HEK293 (cell line): ENCODE data around the gene SCPEP1.
A peak's percentile ranks its signal among the peaks of the same experiment; 100 is the strongest.

Experiments used
- CTCF ChIA-PET: fragments of 350-600 bp; formaldehyde crosslinking; extraction: SDS; loops from one replicate; lab custom pipeline; 2021; ENCODE audit warnings: antibody characterized with exemption; lab: Yijun Ruan, JAX
- POLR2A ChIA-PET: fragments of 300-600 bp; formaldehyde crosslinking; extraction: SDS; loops from one replicate; lab custom pipeline; 2020; ENCODE audit warnings: antibody characterized with exemption, inconsistent platforms; lab: Yijun Ruan, JAX
- H3K27ac ChIP-seq: fragments of 200-500 bp; sonication (Bioruptor generic); 2 replicates; pipeline ENCODE4 v1.5.1; 2014; ENCODE audit warnings: low read depth, low read length, control low read depth, inconsistent platforms; ENCODE audit errors: extremely low read depth
- H3K36me3 ChIP-seq, 2 experiments: fragments of 200-500 bp in 1 of 2; sonication (Bioruptor generic) in 1 of 2; 1 replicate in 1 of 2; 2 replicates in 1 of 2; pipeline ENCODE4 v1.5.1; 2014 to 2017; ENCODE audit warnings: inconsistent platforms in 2 of 2, low read length in 2 of 2; ENCODE audit not compliant: control insufficient read depth in 2 of 2, insufficient read depth in 1 of 2
- H3K4me1 ChIP-seq: fragments of 200-500 bp; sonication (Bioruptor generic); 2 replicates; pipeline ENCODE4 v1.5.1; 2014; ENCODE audit warnings: mild to moderate bottlenecking, low read length, inconsistent platforms; ENCODE audit not compliant: control insufficient read depth, insufficient read depth
- H3K4me3 ChIP-seq: 2 replicates; pipeline ENCODE4 v1.5.1; 2011; ENCODE audit warnings: low read depth, mild to moderate bottlenecking, control low read depth, low read length, moderate library complexity
- H3K9me3 ChIP-seq: fragments of 200-500 bp; sonication (Bioruptor generic); 2 replicates; pipeline ENCODE4 v1.5.1; 2014; ENCODE audit warnings: low read depth, low read length, inconsistent platforms; ENCODE audit not compliant: control insufficient read depth, insufficient read depth
- GFI1B ChIP-seq: fragments of 450-650 bp; formaldehyde crosslinking; IDR thresholded peaks from 2 replicates; pipeline ENCODE4 v1.5.1; 2016; ENCODE audit warnings: missing biosample characterization, missing genetic modification characterization
- KLF10 ChIP-seq: fragments of 450-650 bp; IDR thresholded peaks from 2 replicates; pipeline ENCODE4 v1.5.1; 2018; ENCODE audit warnings: missing biosample characterization, mild to moderate bottlenecking, missing genetic modification characterization
- MEIS1 ChIP-seq: sonication (generic); formaldehyde crosslinking; IDR thresholded peaks from 2 replicates; pipeline ENCODE4 v1.8.1; 2022; ENCODE audit warnings: missing genetic modification reagents, mild to moderate bottlenecking, borderline replicate concordance
- ZFP41 ChIP-seq: fragments of 450-650 bp; formaldehyde crosslinking; IDR thresholded peaks from 2 replicates; pipeline ENCODE4 v1.5.1; 2016; ENCODE audit warnings: missing biosample characterization, missing genetic modification characterization, borderline replicate concordance
- ZNF121 ChIP-seq: fragments of 450-650 bp; formaldehyde crosslinking; IDR thresholded peaks from 2 replicates; pipeline ENCODE4 v1.5.1; 2016; ENCODE audit warnings: missing biosample characterization, missing genetic modification characterization
- ZNF146 ChIP-seq: fragments of 450-650 bp; formaldehyde crosslinking; IDR thresholded peaks from 2 replicates; pipeline ENCODE4 v1.5.1; 2016; ENCODE audit warnings: missing biosample characterization, missing genetic modification characterization
- ZNF184 ChIP-seq: fragments of 450-650 bp; IDR thresholded peaks from 2 replicates; pipeline ENCODE4 v1.5.1; 2018; ENCODE audit warnings: missing biosample characterization, mild to moderate bottlenecking, missing genetic modification characterization
- ZNF221 ChIP-seq: fragments of 450-650 bp; formaldehyde crosslinking; IDR thresholded peaks from 2 replicates; pipeline ENCODE4 v1.5.1; 2017; ENCODE audit warnings: missing biosample characterization, missing genetic modification characterization, borderline replicate concordance
- ZNF354C ChIP-seq: fragments of 450-650 bp; formaldehyde crosslinking; IDR thresholded peaks from 2 replicates; pipeline ENCODE4 v1.5.1; 2016; ENCODE audit warnings: missing biosample characterization, missing genetic modification characterization, low read depth, borderline replicate concordance
- ZNF391 ChIP-seq: fragments of 450-650 bp; formaldehyde crosslinking; IDR thresholded peaks from 2 replicates; pipeline ENCODE4 v1.5.1; 2016; ENCODE audit warnings: low read depth, missing biosample characterization, missing genetic modification characterization, borderline replicate concordance
- ZNF48 ChIP-seq: fragments of 450-650 bp; formaldehyde crosslinking; IDR thresholded peaks from 2 replicates; pipeline ENCODE4 v1.5.1; 2016; ENCODE audit warnings: missing biosample characterization, missing genetic modification characterization
- ZNF701 ChIP-seq: fragments of 450-650 bp; formaldehyde crosslinking; IDR thresholded peaks from 2 replicates; pipeline ENCODE4 v1.5.1; 2016; ENCODE audit warnings: missing biosample characterization, missing genetic modification characterization
- ZNF704 ChIP-seq: fragments of 450-650 bp; formaldehyde crosslinking; IDR thresholded peaks from 2 replicates; pipeline ENCODE4 v1.5.1; 2016; ENCODE audit warnings: missing biosample characterization, missing genetic modification characterization
- ZNF776 ChIP-seq: fragments of 450-650 bp; formaldehyde crosslinking; IDR thresholded peaks from 2 replicates; pipeline ENCODE4 v1.5.0; 2017; ENCODE audit warnings: missing biosample characterization, missing genetic modification characterization, borderline replicate concordance
- ZSCAN5A ChIP-seq: fragments of 450-650 bp; formaldehyde crosslinking; IDR thresholded peaks from 2 replicates; pipeline ENCODE4 v1.5.1; 2016; ENCODE audit warnings: missing biosample characterization, missing genetic modification characterization
- TF ChIP-seq, protein P1 (sequence below): fragments of 450-650 bp; formaldehyde crosslinking; IDR thresholded peaks from 2 replicates; pipeline ENCODE4 v1.5.1; 2017; ENCODE audit warnings: missing biosample characterization, missing genetic modification characterization
- TF ChIP-seq, protein P2 (sequence below): fragments of 450-650 bp; formaldehyde crosslinking; optimal IDR thresholded peaks from 2 replicates; pipeline ENCODE3; 2016; ENCODE audit warnings: missing biosample characterization, mild to moderate bottlenecking, missing genetic modification characterization
- TF ChIP-seq, protein P3 (sequence below): fragments of 450-650 bp; formaldehyde crosslinking; IDR thresholded peaks from 2 replicates; pipeline ENCODE4 v1.5.1; 2016; ENCODE audit warnings: missing biosample characterization, missing genetic modification characterization
- TF ChIP-seq, protein P4 (sequence below): fragments of 450-650 bp; formaldehyde crosslinking; IDR thresholded peaks from 2 replicates; pipeline ENCODE4 v1.5.1; 2017; ENCODE audit warnings: missing biosample characterization, missing genetic modification characterization
- TF ChIP-seq, protein P5 (sequence below): fragments of 450-650 bp; formaldehyde crosslinking; IDR thresholded peaks from 2 replicates; pipeline ENCODE4 v1.5.1; 2017; ENCODE audit warnings: missing biosample characterization, missing genetic modification characterization

Gene SCPEP1

DNA sequence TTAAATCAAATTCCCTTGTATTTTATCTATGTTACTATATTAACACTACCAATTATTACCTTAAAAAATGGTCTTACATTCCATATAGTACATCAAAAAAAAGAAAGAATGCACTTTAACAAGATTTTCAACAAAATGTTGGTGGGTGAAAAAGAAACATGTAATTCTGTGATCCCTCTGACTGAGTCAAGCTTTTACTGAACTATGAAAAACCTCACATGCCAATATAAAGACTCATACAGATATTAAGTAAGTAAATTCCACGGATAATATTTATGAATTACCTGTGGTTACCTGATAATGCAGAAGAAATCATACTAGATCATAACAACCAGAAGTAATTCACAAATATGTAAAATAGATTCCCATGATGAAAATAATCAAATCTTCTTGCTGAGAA lies 29.4 kb upstream of the SCPEP1 start (continued):
- TF ChIP-seq, protein P1, sequence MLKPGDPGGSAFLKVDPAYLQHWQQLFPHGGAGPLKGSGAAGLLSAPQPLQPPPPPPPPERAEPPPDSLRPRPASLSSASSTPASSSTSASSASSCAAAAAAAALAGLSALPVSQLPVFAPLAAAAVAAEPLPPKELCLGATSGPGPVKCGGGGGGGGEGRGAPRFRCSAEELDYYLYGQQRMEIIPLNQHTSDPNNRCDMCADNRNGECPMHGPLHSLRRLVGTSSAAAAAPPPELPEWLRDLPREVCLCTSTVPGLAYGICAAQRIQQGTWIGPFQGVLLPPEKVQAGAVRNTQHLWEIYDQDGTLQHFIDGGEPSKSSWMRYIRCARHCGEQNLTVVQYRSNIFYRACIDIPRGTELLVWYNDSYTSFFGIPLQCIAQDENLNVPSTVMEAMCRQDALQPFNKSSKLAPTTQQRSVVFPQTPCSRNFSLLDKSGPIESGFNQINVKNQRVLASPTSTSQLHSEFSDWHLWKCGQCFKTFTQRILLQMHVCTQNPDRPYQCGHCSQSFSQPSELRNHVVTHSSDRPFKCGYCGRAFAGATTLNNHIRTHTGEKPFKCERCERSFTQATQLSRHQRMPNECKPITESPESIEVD (tag by site-specific recombination), result no peak
- TF ChIP-seq KLF10 (tag by site-specific recombination), result no peak
- TF ChIP-seq ZNF776 (tag by site-specific recombination), result no peak
- no peak for TF ChIP-seq ZNF354C
- TF ChIP-seq ZFP41 (tag by site-specific recombination), result no peak
- TF ChIP-seq, protein P2, sequence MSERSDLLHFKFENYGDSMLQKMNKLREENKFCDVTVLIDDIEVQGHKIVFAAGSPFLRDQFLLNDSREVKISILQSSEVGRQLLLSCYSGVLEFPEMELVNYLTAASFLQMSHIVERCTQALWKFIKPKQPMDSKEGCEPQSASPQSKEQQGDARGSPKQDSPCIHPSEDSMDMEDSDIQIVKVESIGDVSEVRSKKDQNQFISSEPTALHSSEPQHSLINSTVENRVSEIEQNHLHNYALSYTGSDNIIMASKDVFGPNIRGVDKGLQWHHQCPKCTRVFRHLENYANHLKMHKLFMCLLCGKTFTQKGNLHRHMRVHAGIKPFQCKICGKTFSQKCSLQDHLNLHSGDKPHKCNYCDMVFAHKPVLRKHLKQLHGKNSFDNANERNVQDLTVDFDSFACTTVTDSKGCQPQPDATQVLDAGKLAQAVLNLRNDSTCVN (tag by site-specific recombination), result no peak

GRCh38 chr17:56949595-56949994 lies 28.3 kb upstream of the SCPEP1 start:
- CTCF ChIA-PET, result interaction anchor here (1.0 kb wide), 1 partner anchor 130 kb away, joined by 4 read pairs; no protein-coding TSS in a partner anchor
- Histone ChIP-seq H3K9me3 (no peaks in the 10 kb centered on the region), H3K36me3 (peaks cover 52 to 62% of the 10 kb centered on the region in 2 experiments)
- TF ChIP-seq ZNF121 (tag by site-specific recombination) (no peak), ZSCAN5A (tag by site-specific recombination) (no peak), MEIS1 (CRISPR knock-in tag) (no peak), ZNF184 (tag by site-specific recombination) (no peak), ZNF704 (tag by site-specific recombination) (no peak), GFI1B (tag by site-specific recombination) (no peak), ZNF701 (tag by site-specific recombination) (no peak)
- TF ChIP-seq, protein P3, sequence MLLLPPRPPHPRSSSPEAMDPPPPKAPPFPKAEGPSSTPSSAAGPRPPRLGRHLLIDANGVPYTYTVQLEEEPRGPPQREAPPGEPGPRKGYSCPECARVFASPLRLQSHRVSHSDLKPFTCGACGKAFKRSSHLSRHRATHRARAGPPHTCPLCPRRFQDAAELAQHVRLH (tag by site-specific recombination), result no peak
- TF ChIP-seq, protein P4, sequence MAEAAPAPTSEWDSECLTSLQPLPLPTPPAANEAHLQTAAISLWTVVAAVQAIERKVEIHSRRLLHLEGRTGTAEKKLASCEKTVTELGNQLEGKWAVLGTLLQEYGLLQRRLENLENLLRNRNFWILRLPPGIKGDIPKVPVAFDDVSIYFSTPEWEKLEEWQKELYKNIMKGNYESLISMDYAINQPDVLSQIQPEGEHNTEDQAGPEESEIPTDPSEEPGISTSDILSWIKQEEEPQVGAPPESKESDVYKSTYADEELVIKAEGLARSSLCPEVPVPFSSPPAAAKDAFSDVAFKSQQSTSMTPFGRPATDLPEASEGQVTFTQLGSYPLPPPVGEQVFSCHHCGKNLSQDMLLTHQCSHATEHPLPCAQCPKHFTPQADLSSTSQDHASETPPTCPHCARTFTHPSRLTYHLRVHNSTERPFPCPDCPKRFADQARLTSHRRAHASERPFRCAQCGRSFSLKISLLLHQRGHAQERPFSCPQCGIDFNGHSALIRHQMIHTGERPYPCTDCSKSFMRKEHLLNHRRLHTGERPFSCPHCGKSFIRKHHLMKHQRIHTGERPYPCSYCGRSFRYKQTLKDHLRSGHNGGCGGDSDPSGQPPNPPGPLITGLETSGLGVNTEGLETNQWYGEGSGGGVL (tag by site-specific recombination), result no peak
- TF ChIP-seq, all 188 proteins: peak for 0
- H3K4me3 ChIP-seq, result no peak overlapping the region
- no peaks in the 10 kb centered on the region for H3K4me1 ChIP-seq
- POLR2A ChIA-PET, result no interaction called here
- no peak overlapping the region for H3K27ac ChIP-seq

DNA sequence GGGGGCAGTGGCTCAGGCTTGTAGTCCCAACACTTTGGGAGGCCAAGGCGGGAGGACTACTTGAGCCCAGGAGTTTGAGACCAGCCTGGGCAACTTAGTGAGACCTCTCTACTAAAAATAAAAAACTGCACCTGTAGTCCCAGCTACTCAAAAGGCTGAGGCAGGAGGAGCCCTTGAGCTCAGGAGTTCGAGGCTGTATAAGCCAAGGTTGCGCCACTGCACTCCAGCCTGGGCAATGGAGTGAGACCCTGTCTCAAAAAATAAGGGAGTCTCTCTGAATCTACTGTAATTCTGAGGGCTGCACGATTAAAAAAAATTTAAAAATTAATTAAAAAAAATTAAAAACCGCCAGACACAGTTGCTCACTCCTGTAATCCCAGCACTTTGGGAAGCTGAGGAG lies 20.9 kb upstream of the SCPEP1 start:
- POLR2A ChIA-PET, result no interaction called here
- Histone ChIP-seq H3K4me1 (no peaks in the 10 kb centered on the region), H3K36me3 (peaks cover 0 to 11% of the 10 kb centered on the region in 2 experiments; a peak in 2 of 3 replicates), H3K4me3 (no peak overlapping the region), H3K27ac (no peak overlapping the region), H3K9me3 (no peaks in the 10 kb centered on the region)
- TF ChIP-seq, protein P5, sequence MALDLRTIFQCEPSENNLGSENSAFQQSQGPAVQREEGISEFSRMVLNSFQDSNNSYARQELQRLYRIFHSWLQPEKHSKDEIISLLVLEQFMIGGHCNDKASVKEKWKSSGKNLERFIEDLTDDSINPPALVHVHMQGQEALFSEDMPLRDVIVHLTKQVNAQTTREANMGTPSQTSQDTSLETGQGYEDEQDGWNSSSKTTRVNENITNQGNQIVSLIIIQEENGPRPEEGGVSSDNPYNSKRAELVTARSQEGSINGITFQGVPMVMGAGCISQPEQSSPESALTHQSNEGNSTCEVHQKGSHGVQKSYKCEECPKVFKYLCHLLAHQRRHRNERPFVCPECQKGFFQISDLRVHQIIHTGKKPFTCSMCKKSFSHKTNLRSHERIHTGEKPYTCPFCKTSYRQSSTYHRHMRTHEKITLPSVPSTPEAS, result no peak
- TF ChIP-seq ZNF48 (tag by site-specific recombination), result no peak
- no peak for TF ChIP-seq ZNF146 (tag by site-specific recombination)
- no peak for TF ChIP-seq ZNF221 (tag by site-specific recombination)
- TF ChIP-seq ZNF391 (tag by site-specific recombination), result no peak
- 0 out of 2 replicates have a peak, but pooled peaks have one; percentile 8 for TF ChIP-seq ZNF121 (tag by site-specific recombination)
- CTCF ChIA-PET, result no interaction called here
